Stimulated activated CD8-positive, alpha-beta memory T cell treated with anti-CD3 and anti-CD28 coated beads, Interleukin-15, amount 100 ng/mL, for 4 hours (primary cell): Measurements from ENCODE around the gene SSRP1.

Experiments
- DNase-seq, 2 donors: peaks; one replicate each; pipeline ENCODE4 v3.0.0-alpha.2; 2020; ENCODE audit warnings: low read depth in 2 of 2

The SSRP1 gene

GRCh38 chr11:57314221-57314973 is 21.3 kb downstream of the SSRP1 start:
- no peak for DNase-seq

DNA sequence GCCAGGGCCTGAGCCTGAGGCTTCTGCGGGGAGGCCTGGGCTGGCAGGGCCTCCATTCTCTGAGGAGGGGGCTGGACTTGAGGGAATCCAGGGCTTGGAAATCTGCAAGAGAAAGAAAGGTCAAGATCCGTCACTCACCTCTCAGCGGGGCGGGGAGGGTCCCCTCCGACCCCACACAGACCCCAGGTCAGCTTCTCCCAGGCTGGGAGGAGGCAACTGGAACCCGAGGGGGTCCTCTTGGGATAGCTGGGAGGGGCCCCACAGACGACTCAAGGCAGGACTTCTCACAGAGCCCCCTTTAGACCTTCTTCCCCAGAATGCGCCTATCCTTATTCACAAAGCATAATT is 21.9 kb downstream of the SSRP1 start:
- DNase-seq: no peak

GRCh38 chr11:57313071-57313787 is 22.5 kb downstream of the SSRP1 start:
- no peak for DNase-seq

DNA sequence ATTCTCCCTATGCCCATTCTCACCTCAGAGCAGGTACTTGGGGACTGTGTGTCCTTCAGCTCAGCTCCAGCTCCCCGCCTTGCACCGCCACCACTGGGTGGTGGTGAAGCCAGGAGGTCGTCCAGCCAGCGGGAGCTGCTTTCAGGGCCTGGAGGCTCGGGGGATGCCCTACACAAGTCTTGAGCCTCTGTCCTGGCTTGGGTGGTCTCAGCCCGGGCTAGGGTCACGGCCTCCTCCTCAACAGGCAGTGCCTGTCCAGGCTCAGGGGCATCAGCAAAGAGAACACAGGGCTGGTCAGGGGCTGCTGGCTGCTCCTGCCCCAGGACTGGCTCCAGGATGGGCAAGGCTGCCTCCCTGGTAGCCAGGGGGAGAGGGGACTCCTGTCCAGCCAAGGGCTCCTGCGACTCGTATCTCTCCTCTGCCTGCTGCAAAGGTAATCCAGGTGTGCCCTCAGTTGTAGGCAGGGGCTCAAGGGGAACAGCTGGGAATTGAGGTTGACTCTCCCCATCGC is 23.1 kb downstream of the SSRP1 start:
- no peak for DNase-seq

GRCh38 chr11:57311109-57311936 is 24.4 kb downstream of the SSRP1 start:
- peak in 1 of 2 donors; percentile 27 for DNase-seq

- DNase-seq: no peak
These were observed 25.0 kb downstream of the SSRP1 start for GRCh38 chr11:57310630-57311086.

- DNase-seq: no peak
These were observed 25.6 kb downstream of the SSRP1 start for GRCh38 chr11:57310091-57310490.

- DNase-seq: no peak
These were observed 26.3 kb downstream of the SSRP1 start for GRCh38 chr11:57309106-57310059.

GRCh38 chr11:57308426-57309060 is 27.1 kb downstream of the SSRP1 start:
- DNase-seq: no peak

DNA sequence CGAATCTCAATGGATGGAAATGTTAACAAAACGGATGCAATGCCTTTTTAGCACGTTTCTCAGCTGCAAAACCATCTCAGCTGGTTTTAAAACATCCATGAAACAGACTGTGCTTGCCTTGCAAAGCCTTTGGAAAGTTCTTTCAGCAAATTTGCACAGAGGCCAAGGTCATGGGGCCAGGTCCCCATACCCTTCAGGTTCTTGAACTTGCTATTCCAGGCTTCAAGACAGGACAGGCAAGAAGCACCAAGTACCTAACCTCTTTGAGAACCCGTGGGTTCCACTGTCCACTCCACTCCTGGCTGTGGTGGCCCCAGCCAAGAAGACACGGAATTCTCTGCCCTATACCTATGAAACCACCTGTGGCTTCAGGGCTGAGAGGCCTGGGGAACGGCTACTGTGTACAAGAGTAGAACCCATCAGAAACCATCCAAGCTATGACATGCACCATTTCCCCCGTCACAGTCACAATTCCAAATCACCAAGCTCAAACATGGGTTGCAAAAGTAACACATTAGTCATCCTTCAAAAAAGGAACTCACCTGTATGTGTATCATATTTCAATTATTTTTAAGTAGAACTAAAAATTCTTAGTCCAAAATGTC is 27.9 kb downstream of the SSRP1 start:
- no peak for DNase-seq

- no peak for DNase-seq
These were observed 28.6 kb downstream of the SSRP1 start for GRCh38 chr11:57306940-57307565.

GRCh38 chr11:57306161-57306876 is 29.4 kb downstream of the SSRP1 start:
- DNase-seq: no peak

DNA sequence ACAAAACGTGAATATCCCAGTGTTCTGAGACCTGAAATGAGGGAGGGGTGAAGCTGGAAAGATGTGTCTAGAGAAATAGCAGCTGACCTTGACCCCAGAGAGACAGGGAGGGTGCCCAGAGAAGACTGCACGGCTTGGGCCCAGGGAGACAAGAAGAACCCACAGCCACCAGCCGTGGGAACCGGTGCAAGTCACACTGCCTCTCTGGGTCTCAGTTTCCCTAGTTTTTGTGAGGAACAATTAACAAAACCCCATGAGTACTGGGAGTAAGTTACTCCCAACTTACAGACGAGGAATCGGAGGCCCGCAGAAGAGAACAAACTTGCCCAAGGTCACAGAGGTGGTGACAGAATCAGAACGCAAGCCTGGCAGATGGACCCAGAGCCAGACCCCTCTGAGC is 30.2 kb downstream of the SSRP1 start:
- no peak for DNase-seq

DNA sequence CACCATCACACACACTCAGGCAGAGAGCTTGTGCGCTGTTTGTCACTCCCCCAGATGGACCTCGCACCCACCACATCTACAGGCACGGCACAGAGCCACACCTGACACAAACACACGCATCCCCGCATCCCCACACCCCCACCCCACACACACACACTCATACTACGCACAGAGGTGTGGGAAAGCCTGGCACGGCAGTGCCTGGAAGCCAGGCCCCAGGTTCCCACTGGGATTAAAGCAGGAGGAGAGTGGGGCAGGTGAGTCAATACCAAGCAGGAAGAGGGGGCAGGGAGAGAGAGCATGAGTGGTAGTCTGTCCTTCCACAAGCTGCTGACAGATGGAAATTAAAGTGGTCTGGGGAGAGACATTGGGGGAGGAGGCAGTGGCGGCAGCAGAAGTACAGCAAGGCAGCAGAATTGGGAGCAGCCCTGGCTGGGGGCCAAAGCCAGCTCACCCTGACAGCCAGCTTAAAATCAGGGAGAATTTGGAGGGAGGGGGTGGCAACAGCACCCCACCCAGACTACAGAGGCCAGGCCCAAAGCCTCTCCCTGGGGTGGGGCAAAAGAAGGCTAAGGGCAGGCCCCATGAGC is 31.6 kb downstream of the SSRP1 start:
- DNase-seq: no peak

GRCh38 chr11:57303280-57303989 is 32.3 kb downstream of the SSRP1 start:
- no peak for DNase-seq

DNA sequence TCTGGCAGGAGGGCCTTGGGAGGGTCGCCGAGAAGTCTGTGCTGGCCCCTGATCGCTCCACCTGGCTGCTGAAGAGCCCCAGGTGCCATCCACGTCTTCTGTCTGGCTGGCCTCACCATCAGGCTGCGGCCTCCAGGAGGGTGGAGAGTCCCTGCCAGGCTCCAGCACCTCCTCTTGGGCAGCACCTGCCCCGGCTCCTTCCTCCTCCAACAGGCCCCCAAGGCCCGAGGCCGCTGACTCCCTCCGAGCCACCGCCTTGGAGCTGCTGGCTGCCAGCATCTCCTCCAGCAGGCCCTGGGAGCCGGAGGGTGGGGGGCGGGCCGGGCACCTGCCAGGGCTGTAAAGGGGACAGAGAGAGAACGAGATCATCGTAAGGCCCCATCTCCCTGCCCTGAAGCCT is 33.2 kb downstream of the SSRP1 start:
- DNase-seq: no peak

GRCh38 chr11:57301711-57302423 is 33.8 kb downstream of the SSRP1 start:
- DNase-seq: no peak
